Ishikawa (cell line): Measurements from ENCODE around the gene RNU2-63P.

ENCODE experiments used
- CEBPB ChIP-seq: IDR thresholded peaks from 2 replicates; pipeline ENCODE4 v1.6.1; 2012
- CREB1 ChIP-seq: IDR thresholded peaks from 2 replicates; pipeline ENCODE4 v1.6.1; 2012; ENCODE audit warnings: low read depth
- EGR1 ChIP-seq: IDR thresholded peaks from 2 replicates; pipeline ENCODE4 v1.6.1; 2012
- EP300 ChIP-seq: IDR thresholded peaks from 2 replicates; pipeline ENCODE4 v1.6.1; 2012; ENCODE audit warnings: borderline replicate concordance
- FOXM1 ChIP-seq: IDR thresholded peaks from 2 replicates; pipeline ENCODE4 v1.6.1; 2012; ENCODE audit warnings: low read depth, borderline replicate concordance
- NFIC ChIP-seq: IDR thresholded peaks from 2 replicates; pipeline ENCODE4 v1.6.1; 2012
- RAD21 ChIP-seq: IDR thresholded peaks from 2 replicates; pipeline ENCODE4 v1.6.1; 2012; ENCODE audit warnings: low read depth
- TAF1 ChIP-seq: IDR thresholded peaks from 2 replicates; pipeline ENCODE4 v1.6.1; 2012; ENCODE audit warnings: low read depth, mild to moderate bottlenecking
- TCF12 ChIP-seq: IDR thresholded peaks from 2 replicates; pipeline ENCODE4 v1.6.1; 2012; ENCODE audit warnings: low read depth
- TEAD4 ChIP-seq: IDR thresholded peaks from 2 replicates; pipeline ENCODE4 v1.6.1; 2012
- USF1 ChIP-seq: IDR thresholded peaks from 2 replicates; pipeline ENCODE4 v1.6.1; 2012
- YY1 ChIP-seq: IDR thresholded peaks from 2 replicates; pipeline ENCODE4 v1.6.1; 2012; ENCODE audit warnings: low read depth
- ZBTB7A ChIP-seq: IDR thresholded peaks from 2 replicates; pipeline ENCODE4 v1.6.1; 2012; ENCODE audit warnings: low read depth
- TF ChIP-seq, protein P1 (sequence below): IDR thresholded peaks from 2 replicates; pipeline ENCODE4 v1.6.1; 2012; ENCODE audit warnings: low read depth, mild to moderate bottlenecking
- TF ChIP-seq, protein P2 (sequence below): IDR thresholded peaks from 2 replicates; pipeline ENCODE4 v1.6.1; 2012

RNU2-63P gene

DNA sequence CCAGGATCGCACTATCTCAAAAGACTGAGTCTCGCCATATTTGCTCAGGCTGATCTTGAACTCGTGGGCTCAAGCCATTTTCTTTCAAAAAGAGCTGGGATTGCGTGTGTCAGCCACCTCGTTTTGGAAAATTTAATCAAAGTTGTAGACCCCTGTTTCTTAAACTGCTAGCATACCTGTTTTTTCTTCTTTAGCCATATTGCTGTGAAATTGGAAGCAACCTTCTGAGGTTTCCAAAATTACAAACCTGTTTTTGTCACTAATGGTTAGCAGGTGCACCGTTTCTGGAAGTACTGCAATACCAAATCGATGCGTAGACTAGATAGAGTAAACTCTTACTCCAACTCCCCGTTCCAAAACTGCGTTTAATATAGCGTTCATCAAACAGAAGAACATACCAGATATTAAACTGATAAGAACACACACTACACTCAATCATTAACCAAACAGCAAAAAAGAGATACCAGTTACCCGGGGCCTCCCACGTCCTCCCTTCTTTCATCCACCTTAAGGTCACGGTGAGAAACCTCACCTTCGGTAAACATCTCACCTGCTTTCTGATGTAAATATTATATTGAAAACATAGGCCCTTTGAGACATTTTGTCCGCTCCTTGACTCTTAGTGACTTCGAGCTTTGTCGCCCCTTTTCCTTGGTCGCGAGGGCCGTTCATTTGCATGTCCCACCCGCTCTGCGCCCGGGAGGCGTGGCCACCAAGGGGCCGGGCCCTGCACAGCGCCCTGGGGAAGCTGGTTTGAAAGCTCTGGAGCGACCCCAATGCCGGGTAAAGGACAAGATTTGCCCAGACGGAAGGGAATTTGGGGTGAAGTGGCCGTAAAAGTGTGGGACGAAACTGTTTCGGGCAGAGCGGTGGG, at the start of gene RNU2-63P:
TSS of gene RNU2-63P (minus strand) at position 462 of the 874 bp plus-strand sequence.
- no peak for TF ChIP-seq ZBTB7A
- TF ChIP-seq TAF1 = no peak
- no peak; the same call in 1 of the 2 replicates for TF ChIP-seq USF1
- TF ChIP-seq CREB1 = no peak
- TF ChIP-seq YY1 = peak; percentile 75
- TF ChIP-seq FOXM1 = no peak
- 0 out of 2 replicates have a peak, but pooled peaks have one; percentile 39 for TF ChIP-seq TCF12
- peak; percentile 30; the same call in 1 of the 2 replicates for TF ChIP-seq CEBPB

- no peak for TF ChIP-seq NFIC
- TF ChIP-seq TEAD4 = no peak
- TF ChIP-seq RAD21 = no peak
- no peak for TF ChIP-seq YY1
- TF ChIP-seq TAF1 = no peak
- no peak for TF ChIP-seq CEBPB
- no peak for TF ChIP-seq EP300
- no peak for TF ChIP-seq CREB1
- TF ChIP-seq FOXM1 = no peak
- no peak for TF ChIP-seq EGR1
- TF ChIP-seq, protein P1, sequence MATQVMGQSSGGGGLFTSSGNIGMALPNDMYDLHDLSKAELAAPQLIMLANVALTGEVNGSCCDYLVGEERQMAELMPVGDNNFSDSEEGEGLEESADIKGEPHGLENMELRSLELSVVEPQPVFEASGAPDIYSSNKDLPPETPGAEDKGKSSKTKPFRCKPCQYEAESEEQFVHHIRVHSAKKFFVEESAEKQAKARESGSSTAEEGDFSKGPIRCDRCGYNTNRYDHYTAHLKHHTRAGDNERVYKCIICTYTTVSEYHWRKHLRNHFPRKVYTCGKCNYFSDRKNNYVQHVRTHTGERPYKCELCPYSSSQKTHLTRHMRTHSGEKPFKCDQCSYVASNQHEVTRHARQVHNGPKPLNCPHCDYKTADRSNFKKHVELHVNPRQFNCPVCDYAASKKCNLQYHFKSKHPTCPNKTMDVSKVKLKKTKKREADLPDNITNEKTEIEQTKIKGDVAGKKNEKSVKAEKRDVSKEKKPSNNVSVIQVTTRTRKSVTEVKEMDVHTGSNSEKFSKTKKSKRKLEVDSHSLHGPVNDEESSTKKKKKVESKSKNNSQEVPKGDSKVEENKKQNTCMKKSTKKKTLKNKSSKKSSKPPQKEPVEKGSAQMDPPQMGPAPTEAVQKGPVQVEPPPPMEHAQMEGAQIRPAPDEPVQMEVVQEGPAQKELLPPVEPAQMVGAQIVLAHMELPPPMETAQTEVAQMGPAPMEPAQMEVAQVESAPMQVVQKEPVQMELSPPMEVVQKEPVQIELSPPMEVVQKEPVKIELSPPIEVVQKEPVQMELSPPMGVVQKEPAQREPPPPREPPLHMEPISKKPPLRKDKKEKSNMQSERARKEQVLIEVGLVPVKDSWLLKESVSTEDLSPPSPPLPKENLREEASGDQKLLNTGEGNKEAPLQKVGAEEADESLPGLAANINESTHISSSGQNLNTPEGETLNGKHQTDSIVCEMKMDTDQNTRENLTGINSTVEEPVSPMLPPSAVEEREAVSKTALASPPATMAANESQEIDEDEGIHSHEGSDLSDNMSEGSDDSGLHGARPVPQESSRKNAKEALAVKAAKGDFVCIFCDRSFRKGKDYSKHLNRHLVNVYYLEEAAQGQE = no peak
- TF ChIP-seq, protein P2, sequence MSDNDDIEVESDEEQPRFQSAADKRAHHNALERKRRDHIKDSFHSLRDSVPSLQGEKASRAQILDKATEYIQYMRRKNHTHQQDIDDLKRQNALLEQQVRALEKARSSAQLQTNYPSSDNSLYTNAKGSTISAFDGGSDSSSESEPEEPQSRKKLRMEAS = no peak
These were observed 44.9 kb upstream of the RNU2-63P start for GRCh38 chr2:88061295-88061694.

DNA sequence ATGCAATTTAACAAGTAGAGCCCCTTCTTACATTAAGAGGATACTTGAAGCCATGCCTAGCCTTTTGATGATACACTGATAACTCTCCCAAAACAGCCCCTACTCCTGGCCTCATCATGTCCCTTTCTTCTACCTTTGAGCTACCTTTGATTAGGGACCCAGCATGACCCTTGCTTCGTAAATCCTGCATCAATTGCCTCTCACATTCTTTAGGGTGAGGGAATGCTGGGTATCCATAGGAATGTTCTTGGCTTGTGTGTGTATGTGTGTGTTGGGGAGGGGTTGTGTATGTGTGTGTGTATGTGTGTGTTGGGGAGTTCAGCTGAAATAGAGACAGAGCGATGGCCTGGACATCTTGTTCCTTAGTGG, 44.5 kb upstream of the RNU2-63P start:
- TF ChIP-seq TEAD4 (no peak), EGR1 (no peak), ZBTB7A (no peak), EP300 (no peak), YY1 (no peak), TAF1 (no peak), RAD21 (no peak), CEBPB (no peak)
- TF ChIP-seq, protein P2 = no peak
- TF ChIP-seq, protein P1 = no peak

GRCh38 chr2:88059979-88060906, 43.9 kb upstream of the RNU2-63P start:
- TF ChIP-seq FOXM1 = no peak
- peak; percentile 91 for TF ChIP-seq RAD21

- TF ChIP-seq YY1 (no peak), NFIC (no peak), TAF1 (no peak), EP300 (no peak), EGR1 (no peak), CEBPB (no peak), USF1 (no peak), CREB1 (no peak)
- TF ChIP-seq, protein P2 = no peak
These were observed 41.8 kb upstream of the RNU2-63P start for GRCh38 chr2:88058191-88058590.
